IPS DF 4.7 (cell line): ENCODE data around the gene AHNAK.
"Not testable (repeated sequence)": the region's sequence is repeated elsewhere in the genome, so short reads cannot be mapped to it uniquely, and the experiment has no call there.

Experiments used
- DNase-seq: peaks from one replicate; pipeline ENCODE4 v3.0.0-alpha.2; 2013; ENCODE audit warnings: low spot score; ENCODE audit errors: extremely low read depth

Gene AHNAK

GRCh38 chr11:62572431-62572830 lies 25.8 kb upstream of the AHNAK start:
- no peak for DNase-seq

- DNase-seq = not testable (repeated sequence)
These were observed 24.9 kb upstream of the AHNAK start for GRCh38 chr11:62571493-62571892.

GRCh38 chr11:62570903-62571302 lies 24.3 kb upstream of the AHNAK start:
- DNase-seq = not testable (repeated sequence)

GRCh38 chr11:62569611-62570010 lies 23.0 kb upstream of the AHNAK start:
- no peak for DNase-seq

- DNase-seq = no peak
These were observed 20.5 kb upstream of the AHNAK start for GRCh38 chr11:62567018-62567633.

GRCh38 chr11:62566247-62566646 lies 19.6 kb upstream of the AHNAK start:
- no peak for DNase-seq

- DNase-seq = no peak
These were observed 18.6 kb upstream of the AHNAK start for GRCh38 chr11:62565100-62565802.

- DNase-seq = not testable (repeated sequence)
These were observed 15.1 kb upstream of the AHNAK start for GRCh38 chr11:62561677-62562230.

GRCh38 chr11:62560566-62561103 lies 14.0 kb upstream of the AHNAK start:
- DNase-seq = no peak

- DNase-seq = not testable (repeated sequence)
These were observed 13.0 kb upstream of the AHNAK start for GRCh38 chr11:62559626-62560025.

- DNase-seq = no peak
These were observed 12.6 kb upstream of the AHNAK start for GRCh38 chr11:62559204-62559603.

GRCh38 chr11:62558669-62559068 lies 12.1 kb upstream of the AHNAK start:
- no peak for DNase-seq

- DNase-seq = no peak
These were observed 10.4 kb upstream of the AHNAK start for GRCh38 chr11:62556875-62557631.

GRCh38 chr11:62556108-62556874 lies 9.7 kb upstream of the AHNAK start:
- DNase-seq = no peak

GRCh38 chr11:62555464-62556107 lies 9.0 kb upstream of the AHNAK start:
- DNase-seq = no peak

- DNase-seq = no peak
These were observed 8.0 kb upstream of the AHNAK start for GRCh38 chr11:62554387-62555167.

GRCh38 chr11:62553839-62554361 lies 7.3 kb upstream of the AHNAK start:
- no peak for DNase-seq

GRCh38 chr11:62553080-62553838 lies 6.7 kb upstream of the AHNAK start:
- no peak for DNase-seq
